HEK293 (cell line): ENCODE measurements around the gene ALS2.

ENCODE experiments used
- CTCF ChIA-PET: fragments of 350-600 bp; formaldehyde crosslinking; extraction: SDS; loops from one replicate; lab custom pipeline; 2021; ENCODE audit warnings: antibody characterized with exemption; lab: Yijun Ruan, JAX
- POLR2A ChIA-PET: fragments of 300-600 bp; formaldehyde crosslinking; extraction: SDS; loops from one replicate; lab custom pipeline; 2020; ENCODE audit warnings: antibody characterized with exemption, inconsistent platforms; lab: Yijun Ruan, JAX
- H3K27ac ChIP-seq: fragments of 200-500 bp; sonication (Bioruptor generic); 2 replicates; pipeline ENCODE4 v1.5.1; 2014; ENCODE audit warnings: low read depth, low read length, control low read depth, inconsistent platforms; ENCODE audit errors: extremely low read depth
- H3K36me3 ChIP-seq, 2 experiments: fragments of 200-500 bp in 1 of 2; sonication (Bioruptor generic) in 1 of 2; 1 replicate in 1 of 2; 2 replicates in 1 of 2; pipeline ENCODE4 v1.5.1; 2014 to 2017; ENCODE audit warnings: inconsistent platforms in 2 of 2, low read length in 2 of 2; ENCODE audit not compliant: control insufficient read depth in 2 of 2, insufficient read depth in 1 of 2
- H3K4me1 ChIP-seq: fragments of 200-500 bp; sonication (Bioruptor generic); 2 replicates; pipeline ENCODE4 v1.5.1; 2014; ENCODE audit warnings: mild to moderate bottlenecking, low read length, inconsistent platforms; ENCODE audit not compliant: control insufficient read depth, insufficient read depth
- H3K4me3 ChIP-seq: 2 replicates; pipeline ENCODE4 v1.5.1; 2011; ENCODE audit warnings: low read depth, mild to moderate bottlenecking, control low read depth, low read length, moderate library complexity
- H3K9me3 ChIP-seq: fragments of 200-500 bp; sonication (Bioruptor generic); 2 replicates; pipeline ENCODE4 v1.5.1; 2014; ENCODE audit warnings: low read depth, low read length, inconsistent platforms; ENCODE audit not compliant: control insufficient read depth, insufficient read depth
- EGR2 ChIP-seq: fragments of 450-650 bp; formaldehyde crosslinking; IDR thresholded peaks from 2 replicates; pipeline ENCODE4 v1.5.1; 2016; ENCODE audit warnings: low read depth, missing biosample characterization, missing genetic modification characterization
- KLF8 ChIP-seq: fragments of 450-650 bp; formaldehyde crosslinking; IDR thresholded peaks from 2 replicates; pipeline ENCODE4 v1.5.1; 2016; ENCODE audit warnings: missing biosample characterization, missing genetic modification characterization
- KLF9 ChIP-seq: fragments of 450-650 bp; formaldehyde crosslinking; IDR thresholded peaks from 2 replicates; pipeline ENCODE4 v1.5.1; 2016; ENCODE audit warnings: missing biosample characterization, missing genetic modification characterization, low read depth
- OVOL3 ChIP-seq: fragments of 450-650 bp; formaldehyde crosslinking; IDR thresholded peaks from 2 replicates; pipeline ENCODE4 v1.5.1; 2016; ENCODE audit warnings: missing biosample characterization, missing genetic modification characterization
- REPIN1 ChIP-seq: fragments of 450-650 bp; formaldehyde crosslinking; IDR thresholded peaks from 2 replicates; pipeline ENCODE4 v1.5.1; 2017; ENCODE audit warnings: missing biosample characterization, missing genetic modification characterization, low read depth
- SETDB1 ChIP-seq: IDR thresholded peaks from one replicate; pipeline ENCODE4 v1.6.1; 2017; ENCODE audit warnings: mild to moderate bottlenecking, low read length, moderate library complexity, mixed read lengths; ENCODE audit not compliant: insufficient read length
- TRIM28 ChIP-seq: IDR thresholded peaks from 2 replicates; pipeline ENCODE4 v1.6.1; 2011; ENCODE audit warnings: low read length, control low read depth, borderline replicate concordance
- YY2 ChIP-seq: fragments of 450-650 bp; formaldehyde crosslinking; IDR thresholded peaks from 2 replicates; pipeline ENCODE4 v1.5.1; 2016; ENCODE audit warnings: missing biosample characterization, missing genetic modification characterization
- ZNF112 ChIP-seq: fragments of 450-650 bp; formaldehyde crosslinking; IDR thresholded peaks from 2 replicates; pipeline ENCODE4 v1.5.0; 2017; ENCODE audit warnings: missing biosample characterization, missing genetic modification characterization
- ZNF132 ChIP-seq: fragments of 450-650 bp; formaldehyde crosslinking; IDR thresholded peaks from 2 replicates; pipeline ENCODE4 v1.5.1; 2017; ENCODE audit warnings: missing biosample characterization, missing genetic modification characterization, borderline replicate concordance
- ZNF169 ChIP-seq: fragments of 450-650 bp; formaldehyde crosslinking; IDR thresholded peaks from 2 replicates; pipeline ENCODE4 v1.5.1; 2016; ENCODE audit warnings: missing biosample characterization, missing genetic modification characterization
- ZNF223 ChIP-seq: fragments of 450-650 bp; formaldehyde crosslinking; IDR thresholded peaks from 2 replicates; pipeline ENCODE4 v1.5.1; 2016; ENCODE audit warnings: missing biosample characterization, missing genetic modification characterization
- ZNF248 ChIP-seq: fragments of 450-650 bp; formaldehyde crosslinking; IDR thresholded peaks from 2 replicates; pipeline ENCODE4 v1.5.1; 2017; ENCODE audit warnings: missing biosample characterization, missing genetic modification characterization
- ZNF350 ChIP-seq: fragments of 450-650 bp; formaldehyde crosslinking; IDR thresholded peaks from 2 replicates; pipeline ENCODE4 v1.5.0; 2017; ENCODE audit warnings: missing biosample characterization, mild to moderate bottlenecking, missing genetic modification characterization
- ZNF354C ChIP-seq: fragments of 450-650 bp; formaldehyde crosslinking; IDR thresholded peaks from 2 replicates; pipeline ENCODE4 v1.5.1; 2016; ENCODE audit warnings: missing biosample characterization, missing genetic modification characterization, low read depth, borderline replicate concordance
- ZNF37A ChIP-seq: fragments of 450-650 bp; IDR thresholded peaks from 2 replicates; pipeline ENCODE4 v1.5.1; 2018; ENCODE audit warnings: missing biosample characterization, missing genetic modification characterization
- ZNF426 ChIP-seq: fragments of 450-650 bp; formaldehyde crosslinking; IDR thresholded peaks from 2 replicates; pipeline ENCODE4 v1.5.1; 2017; ENCODE audit warnings: missing biosample characterization, missing genetic modification characterization, mild to moderate bottlenecking, inconsistent platforms, moderate library complexity
- ZNF433 ChIP-seq: fragments of 450-650 bp; formaldehyde crosslinking; IDR thresholded peaks from 2 replicates; pipeline ENCODE4 v1.5.1; 2016; ENCODE audit warnings: missing biosample characterization, missing genetic modification characterization, low read depth
- ZNF555 ChIP-seq: fragments of 450-650 bp; formaldehyde crosslinking; conservative IDR thresholded peaks from 2 replicates; pipeline ENCODE4 v1.5.1; 2017; ENCODE audit warnings: missing biosample characterization, mild to moderate bottlenecking, missing genetic modification characterization, inconsistent platforms
- ZNF560 ChIP-seq: fragments of 450-650 bp; formaldehyde crosslinking; IDR thresholded peaks from 2 replicates; pipeline ENCODE4 v1.5.1; 2017; ENCODE audit warnings: missing biosample characterization, missing genetic modification characterization, borderline replicate concordance
- ZNF600 ChIP-seq: fragments of 450-650 bp; formaldehyde crosslinking; IDR thresholded peaks from 2 replicates; pipeline ENCODE4 v1.5.1; 2016; ENCODE audit warnings: missing biosample characterization, missing genetic modification characterization
- ZNF654 ChIP-seq: fragments of 450-650 bp; formaldehyde crosslinking; IDR thresholded peaks from 2 replicates; pipeline ENCODE4 v1.5.1; 2016; ENCODE audit warnings: low read depth, missing biosample characterization, missing genetic modification characterization
- ZNF677 ChIP-seq: fragments of 450-650 bp; IDR thresholded peaks from 2 replicates; pipeline ENCODE4 v1.5.0; 2018; ENCODE audit warnings: missing biosample characterization, mild to moderate bottlenecking, missing genetic modification characterization, moderate library complexity
- ZNF768 ChIP-seq: fragments of 450-650 bp; formaldehyde crosslinking; IDR thresholded peaks from 2 replicates; pipeline ENCODE4 v1.5.1; 2018; ENCODE audit warnings: missing biosample characterization, mild to moderate bottlenecking, missing genetic modification characterization
- TF ChIP-seq, protein P1 (sequence below): fragments of 450-650 bp; formaldehyde crosslinking; IDR thresholded peaks from 2 replicates; pipeline ENCODE4; 2016; ENCODE audit warnings: missing biosample characterization, missing genetic modification characterization
- TF ChIP-seq, protein P2 (sequence below): fragments of 450-650 bp; formaldehyde crosslinking; IDR thresholded peaks from 2 replicates; pipeline ENCODE4 v1.5.1; 2016; ENCODE audit warnings: missing biosample characterization, missing genetic modification characterization
- TF ChIP-seq, protein P3 (sequence below): fragments of 450-650 bp; formaldehyde crosslinking; IDR thresholded peaks from 2 replicates; pipeline ENCODE4 v1.5.1; 2016; ENCODE audit warnings: missing biosample characterization, missing genetic modification characterization
- TF ChIP-seq, protein P4 (sequence below): fragments of 450-650 bp; formaldehyde crosslinking; IDR thresholded peaks from 2 replicates; pipeline ENCODE4 v1.5.1; 2017; ENCODE audit warnings: missing biosample characterization, missing genetic modification characterization

The ALS2 gene

DNA sequence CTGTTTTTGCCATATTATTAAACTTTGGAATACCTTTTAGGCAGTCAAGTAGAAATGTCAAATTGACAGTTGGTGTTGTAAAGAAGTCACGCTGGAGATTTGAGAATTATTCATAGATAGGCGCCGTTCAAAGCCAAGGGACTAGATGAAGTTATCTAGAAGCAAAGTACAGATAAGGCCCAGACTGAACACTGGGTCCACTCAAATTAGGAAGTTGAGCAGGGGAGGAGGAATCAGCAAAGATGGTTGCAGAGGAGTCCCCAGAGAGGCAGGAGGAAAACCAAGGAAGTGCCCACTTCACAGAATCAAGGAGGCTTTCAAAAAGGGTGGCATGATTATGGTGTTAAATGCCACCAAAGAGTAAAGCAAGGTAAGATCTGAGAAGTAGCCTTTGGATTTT lies 9.6 kb upstream of the ALS2 start:
- Histone ChIP-seq H3K9me3 (no peaks in the 10 kb centered on the region), H3K4me3 (no peak overlapping the region), H3K27ac (no peak overlapping the region), H3K4me1 (no peaks in the 10 kb centered on the region), H3K36me3 (no peaks in the 10 kb centered on the region)
- no peak for TF ChIP-seq TRIM28
- TF ChIP-seq ZNF354C (tag by site-specific recombination): no peak
- no peak for TF ChIP-seq ZNF112
- no peak for TF ChIP-seq KLF9 (tag by site-specific recombination)
- TF ChIP-seq YY2 (tag by site-specific recombination): no peak
- no peak for TF ChIP-seq ZNF555 (tag by site-specific recombination)
- no peak for TF ChIP-seq KLF8
- CTCF ChIA-PET: no interaction called here
- POLR2A ChIA-PET: no interaction called here

DNA sequence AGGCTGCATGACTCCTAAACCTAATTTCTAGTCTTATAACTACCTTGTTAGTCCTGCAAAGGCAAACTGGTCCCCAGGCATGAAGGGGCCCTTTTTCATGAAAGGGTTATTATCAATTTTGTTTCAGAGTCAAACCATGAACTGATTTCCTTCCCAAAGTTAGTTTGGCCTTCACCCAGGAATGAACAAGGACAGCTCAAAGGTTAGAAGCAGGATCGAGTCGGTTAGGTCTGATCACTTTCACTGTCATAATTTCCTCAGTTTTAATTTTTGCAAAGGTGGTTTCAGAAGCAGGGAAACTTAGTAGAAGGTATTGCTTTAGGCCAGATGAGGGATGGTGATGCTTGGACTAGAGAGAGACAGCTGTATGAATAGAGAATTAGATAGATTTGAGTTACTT lies 8.7 kb upstream of the ALS2 start:
- no peak overlapping the region for H3K27ac ChIP-seq
- H3K36me3 ChIP-seq: no peaks in the 10 kb centered on the region
- CTCF ChIA-PET: no interaction called here
- no peaks in the 10 kb centered on the region for H3K4me1 ChIP-seq
- TF ChIP-seq ZNF433 (tag by site-specific recombination) (no peak), OVOL3 (tag by site-specific recombination) (no peak), ZNF600 (no peak), REPIN1 (tag by site-specific recombination) (no peak), ZNF677 (tag by site-specific recombination) (no peak), ZNF223 (no peak), ZNF37A (no peak), YY2 (tag by site-specific recombination) (no peak), ZNF426 (tag by site-specific recombination) (no peak), ZNF112 (no peak), ZNF248 (tag by site-specific recombination) (no peak), EGR2 (no peak), ZNF560 (tag by site-specific recombination) (no peak), SETDB1 (no peak), ZNF169 (tag by site-specific recombination) (no peak)
- TF ChIP-seq, protein P1, sequence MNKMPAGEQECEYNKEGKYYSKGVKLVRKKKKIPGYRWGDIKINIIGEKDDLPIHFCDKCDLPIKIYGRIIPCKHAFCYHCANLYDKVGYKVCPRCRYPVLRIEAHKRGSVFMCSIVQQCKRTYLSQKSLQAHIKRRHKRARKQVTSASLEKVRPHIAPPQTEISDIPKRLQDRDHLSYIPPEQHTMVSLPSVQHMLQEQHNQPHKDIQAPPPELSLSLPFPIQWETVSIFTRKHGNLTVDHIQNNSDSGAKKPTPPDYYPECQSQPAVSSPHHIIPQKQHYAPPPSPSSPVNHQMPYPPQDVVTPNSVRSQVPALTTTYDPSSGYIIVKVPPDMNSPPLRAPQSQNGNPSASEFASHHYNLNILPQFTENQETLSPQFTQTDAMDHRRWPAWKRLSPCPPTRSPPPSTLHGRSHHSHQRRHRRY (tag by site-specific recombination): no peak
- TF ChIP-seq, protein P2, sequence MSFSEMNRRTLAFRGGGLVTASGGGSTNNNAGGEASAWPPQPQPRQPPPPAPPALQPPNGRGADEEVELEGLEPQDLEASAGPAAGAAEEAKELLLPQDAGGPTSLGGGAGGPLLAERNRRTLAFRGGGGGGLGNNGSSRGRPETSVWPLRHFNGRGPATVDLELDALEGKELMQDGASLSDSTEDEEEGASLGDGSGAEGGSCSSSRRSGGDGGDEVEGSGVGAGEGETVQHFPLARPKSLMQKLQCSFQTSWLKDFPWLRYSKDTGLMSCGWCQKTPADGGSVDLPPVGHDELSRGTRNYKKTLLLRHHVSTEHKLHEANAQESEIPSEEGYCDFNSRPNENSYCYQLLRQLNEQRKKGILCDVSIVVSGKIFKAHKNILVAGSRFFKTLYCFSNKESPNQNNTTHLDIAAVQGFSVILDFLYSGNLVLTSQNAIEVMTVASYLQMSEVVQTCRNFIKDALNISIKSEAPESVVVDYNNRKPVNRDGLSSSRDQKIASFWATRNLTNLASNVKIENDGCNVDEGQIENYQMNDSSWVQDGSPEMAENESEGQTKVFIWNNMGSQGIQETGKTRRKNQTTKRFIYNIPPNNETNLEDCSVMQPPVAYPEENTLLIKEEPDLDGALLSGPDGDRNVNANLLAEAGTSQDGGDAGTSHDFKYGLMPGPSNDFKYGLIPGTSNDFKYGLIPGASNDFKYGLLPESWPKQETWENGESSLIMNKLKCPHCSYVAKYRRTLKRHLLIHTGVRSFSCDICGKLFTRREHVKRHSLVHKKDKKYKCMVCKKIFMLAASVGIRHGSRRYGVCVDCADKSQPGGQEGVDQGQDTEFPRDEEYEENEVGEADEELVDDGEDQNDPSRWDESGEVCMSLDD (tag by site-specific recombination): no peak
- TF ChIP-seq, all 188 proteins: peak for 0
- H3K9me3 ChIP-seq: no peaks in the 10 kb centered on the region
- H3K4me3 ChIP-seq: no peak overlapping the region
- POLR2A ChIA-PET: interaction anchor here (0.6 kb wide), 1 partner anchor 646 kb away, joined by 3 read pairs; no protein-coding TSS in a partner anchor

DNA sequence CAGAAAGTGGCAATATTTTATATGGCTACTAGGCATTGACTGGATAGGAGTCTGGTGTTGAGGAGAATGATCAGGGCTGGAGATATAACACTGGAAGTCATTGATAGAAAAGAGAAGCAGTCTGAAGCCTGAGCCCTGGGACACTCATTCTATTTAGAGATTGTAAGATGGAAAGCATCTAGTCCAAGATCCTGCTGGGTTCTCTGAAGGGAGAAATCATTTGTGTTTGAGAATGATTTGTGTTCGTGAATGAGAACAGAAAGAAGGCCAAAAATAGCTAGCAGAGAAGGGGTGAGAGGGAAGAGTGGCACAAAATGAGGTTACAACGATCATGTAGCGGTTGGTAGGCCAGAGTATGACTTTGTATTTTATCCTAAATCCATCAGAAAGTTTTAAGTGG lies 7.6 kb upstream of the ALS2 start:
- Histone ChIP-seq H3K27ac (no peak overlapping the region), H3K4me3 (no peak overlapping the region), H3K36me3 (no peaks in the 10 kb centered on the region), H3K4me1 (no peaks in the 10 kb centered on the region), H3K9me3 (no peaks in the 10 kb centered on the region)
- ChIA-PET POLR2A (no interaction called here), CTCF (no interaction called here)
- TF ChIP-seq, protein P3, sequence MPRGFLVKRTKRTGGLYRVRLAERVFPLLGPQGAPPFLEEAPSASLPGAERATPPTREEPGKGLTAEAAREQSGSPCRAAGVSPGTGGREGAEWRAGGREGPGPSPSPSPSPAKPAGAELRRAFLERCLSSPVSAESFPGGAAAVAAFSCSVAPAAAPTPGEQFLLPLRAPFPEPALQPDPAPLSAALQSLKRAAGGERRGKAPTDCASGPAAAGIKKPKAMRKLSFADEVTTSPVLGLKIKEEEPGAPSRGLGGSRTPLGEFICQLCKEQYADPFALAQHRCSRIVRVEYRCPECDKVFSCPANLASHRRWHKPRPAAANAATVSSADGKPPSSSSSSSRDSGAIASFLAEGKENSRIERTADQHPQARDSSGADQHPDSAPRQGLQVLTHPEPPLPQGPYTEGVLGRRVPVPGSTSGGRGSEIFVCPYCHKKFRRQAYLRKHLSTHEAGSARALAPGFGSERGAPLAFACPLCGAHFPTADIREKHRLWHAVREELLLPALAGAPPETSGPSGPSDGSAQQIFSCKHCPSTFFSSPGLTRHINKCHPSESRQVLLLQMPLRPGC (tag by site-specific recombination): no peak
- TF ChIP-seq ZNF768 (tag by site-specific recombination) (no peak), ZNF132 (tag by site-specific recombination) (no peak), ZNF350 (no peak), ZNF654 (tag by site-specific recombination) (no peak)
- TF ChIP-seq, protein P4, sequence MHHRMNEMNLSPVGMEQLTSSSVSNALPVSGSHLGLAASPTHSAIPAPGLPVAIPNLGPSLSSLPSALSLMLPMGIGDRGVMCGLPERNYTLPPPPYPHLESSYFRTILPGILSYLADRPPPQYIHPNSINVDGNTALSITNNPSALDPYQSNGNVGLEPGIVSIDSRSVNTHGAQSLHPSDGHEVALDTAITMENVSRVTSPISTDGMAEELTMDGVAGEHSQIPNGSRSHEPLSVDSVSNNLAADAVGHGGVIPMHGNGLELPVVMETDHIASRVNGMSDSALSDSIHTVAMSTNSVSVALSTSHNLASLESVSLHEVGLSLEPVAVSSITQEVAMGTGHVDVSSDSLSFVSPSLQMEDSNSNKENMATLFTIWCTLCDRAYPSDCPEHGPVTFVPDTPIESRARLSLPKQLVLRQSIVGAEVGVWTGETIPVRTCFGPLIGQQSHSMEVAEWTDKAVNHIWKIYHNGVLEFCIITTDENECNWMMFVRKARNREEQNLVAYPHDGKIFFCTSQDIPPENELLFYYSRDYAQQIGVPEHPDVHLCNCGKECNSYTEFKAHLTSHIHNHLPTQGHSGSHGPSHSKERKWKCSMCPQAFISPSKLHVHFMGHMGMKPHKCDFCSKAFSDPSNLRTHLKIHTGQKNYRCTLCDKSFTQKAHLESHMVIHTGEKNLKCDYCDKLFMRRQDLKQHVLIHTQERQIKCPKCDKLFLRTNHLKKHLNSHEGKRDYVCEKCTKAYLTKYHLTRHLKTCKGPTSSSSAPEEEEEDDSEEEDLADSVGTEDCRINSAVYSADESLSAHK (tag by site-specific recombination): no peak
